ENCODE results near the gene HABP4. TPM values are rescaled to one million over a fixed set of nuclear protein-coding genes. Genes with fewer than 3 reads are reported as not detected.

HABP4 gene
- polyA plus RNA-seq, 1 experiment = 9.2 TPM

DNA sequence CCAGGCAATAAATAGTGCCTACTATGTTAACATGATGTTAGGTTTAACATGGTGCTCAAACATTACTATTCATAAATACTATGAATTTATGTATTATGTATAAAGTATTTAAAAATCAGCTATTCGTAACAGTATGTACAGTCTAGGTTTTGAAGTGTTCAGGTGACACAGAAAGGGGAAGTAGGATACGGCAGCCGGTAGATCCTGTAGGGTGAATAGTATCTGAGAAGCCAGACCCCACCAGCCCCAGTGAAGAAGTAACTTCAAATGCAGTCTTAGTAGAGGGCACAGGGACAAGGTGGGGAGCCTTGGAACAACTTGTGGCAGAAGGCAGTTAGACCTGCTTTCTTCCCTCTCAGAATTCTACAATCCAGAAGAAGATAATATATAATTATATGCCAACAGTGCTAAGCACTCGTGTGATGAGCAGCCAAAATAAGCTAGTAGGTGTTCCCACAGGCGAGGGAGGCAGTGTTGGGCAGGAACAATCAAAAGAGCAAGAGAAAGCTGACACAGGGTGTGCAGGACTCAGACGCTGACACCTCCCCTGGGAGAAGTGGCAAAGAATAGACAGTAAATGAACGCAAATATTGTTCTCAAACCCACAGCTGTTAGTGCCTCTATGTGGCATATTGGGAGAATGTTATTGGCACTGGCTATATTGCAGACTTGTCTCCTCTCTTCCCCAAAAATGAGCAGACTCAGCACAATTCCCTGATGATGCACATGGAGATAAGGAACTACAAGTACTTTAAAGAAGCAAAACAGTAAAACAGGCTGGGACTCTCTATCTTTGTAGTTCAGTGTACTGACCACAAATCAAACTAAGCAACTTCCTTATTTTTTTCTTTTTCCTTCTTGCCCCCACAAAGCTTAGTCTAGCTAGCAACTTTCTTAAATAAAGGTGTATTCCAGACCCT lies 36.4 kb upstream of the HABP4 start:
- no peak overlapping the region for H3K4me3 ChIP-seq (ENCODE audit: low read depth, low read length)
- ChIA-PET POLR2A (no interaction called here), CTCF (interaction anchor here (0.6 to 1.4 kb wide), 3 partner anchors 15 to 54 kb away, joined by 3 to 5 read pairs (median 4); no protein-coding TSS in a partner anchor)
- DNase-seq (ENCODE audit: low read depth) = no peak
- H3K36me3 ChIP-seq (ENCODE audit: control insufficient read depth, insufficient read depth, low read length) = no peaks in the 10 kb centered on the region
- TF ChIP-seq, protein P1, sequence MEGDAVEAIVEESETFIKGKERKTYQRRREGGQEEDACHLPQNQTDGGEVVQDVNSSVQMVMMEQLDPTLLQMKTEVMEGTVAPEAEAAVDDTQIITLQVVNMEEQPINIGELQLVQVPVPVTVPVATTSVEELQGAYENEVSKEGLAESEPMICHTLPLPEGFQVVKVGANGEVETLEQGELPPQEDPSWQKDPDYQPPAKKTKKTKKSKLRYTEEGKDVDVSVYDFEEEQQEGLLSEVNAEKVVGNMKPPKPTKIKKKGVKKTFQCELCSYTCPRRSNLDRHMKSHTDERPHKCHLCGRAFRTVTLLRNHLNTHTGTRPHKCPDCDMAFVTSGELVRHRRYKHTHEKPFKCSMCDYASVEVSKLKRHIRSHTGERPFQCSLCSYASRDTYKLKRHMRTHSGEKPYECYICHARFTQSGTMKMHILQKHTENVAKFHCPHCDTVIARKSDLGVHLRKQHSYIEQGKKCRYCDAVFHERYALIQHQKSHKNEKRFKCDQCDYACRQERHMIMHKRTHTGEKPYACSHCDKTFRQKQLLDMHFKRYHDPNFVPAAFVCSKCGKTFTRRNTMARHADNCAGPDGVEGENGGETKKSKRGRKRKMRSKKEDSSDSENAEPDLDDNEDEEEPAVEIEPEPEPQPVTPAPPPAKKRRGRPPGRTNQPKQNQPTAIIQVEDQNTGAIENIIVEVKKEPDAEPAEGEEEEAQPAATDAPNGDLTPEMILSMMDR (IDR thresholded peaks at IDR 0.05; ENCODE audit: insufficient read depth, low read depth, low read length) = no peak
- H3K27me3 ChIP-seq (ENCODE audit: control insufficient read depth, insufficient read depth, low read length) = no peaks in the 10 kb centered on the region

DNA sequence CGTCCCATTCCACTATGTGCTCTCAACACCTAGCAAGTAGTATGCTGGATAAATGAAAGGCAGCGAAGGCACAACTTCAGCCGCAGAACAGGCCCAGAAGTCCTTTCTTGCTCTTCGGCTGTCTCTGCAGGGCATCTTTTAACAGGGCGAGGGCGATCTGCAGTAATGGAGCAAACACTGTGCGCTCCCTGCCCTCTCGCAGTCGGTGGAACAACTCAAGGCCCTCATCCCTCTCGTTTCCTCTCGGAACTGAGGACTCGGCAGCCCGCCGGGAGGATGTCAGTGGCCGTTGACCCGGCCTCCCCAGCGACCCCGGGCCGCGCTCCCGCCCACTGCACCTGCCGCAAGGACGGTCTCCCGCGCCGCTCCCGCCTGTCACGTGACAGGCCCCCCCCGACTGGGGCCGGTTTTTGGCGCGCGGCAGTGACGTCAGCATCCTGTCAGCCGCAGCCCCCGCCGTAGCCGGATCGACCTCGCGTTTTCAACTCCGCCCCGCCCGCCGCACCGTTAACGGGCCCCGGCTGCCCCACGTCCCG lies 32.9 kb upstream of the HABP4 start:
- Histone ChIP-seq H3K27me3 (ENCODE audit: control insufficient read depth, insufficient read depth, low read length) (no peaks in the 10 kb centered on the region), H3K4me3 (ENCODE audit: low read depth, low read length) (peak overlapping the region; percentile 81), H3K36me3 (ENCODE audit: control insufficient read depth, insufficient read depth, low read length) (no peaks in the 10 kb centered on the region)
- CTCF ChIA-PET = interaction anchor here (1.5 kb wide), 1 partner anchor 89 kb away, joined by 7 read pairs; no protein-coding TSS in a partner anchor
- TF ChIP-seq, protein P1 (IDR thresholded peaks at IDR 0.05; ENCODE audit: insufficient read depth, low read depth, low read length) = peak; percentile 31; the same call in 1 of the 2 replicates
- POLR2A ChIA-PET = no interaction called here
- DNase-seq (ENCODE audit: low read depth) = no peak

DNA sequence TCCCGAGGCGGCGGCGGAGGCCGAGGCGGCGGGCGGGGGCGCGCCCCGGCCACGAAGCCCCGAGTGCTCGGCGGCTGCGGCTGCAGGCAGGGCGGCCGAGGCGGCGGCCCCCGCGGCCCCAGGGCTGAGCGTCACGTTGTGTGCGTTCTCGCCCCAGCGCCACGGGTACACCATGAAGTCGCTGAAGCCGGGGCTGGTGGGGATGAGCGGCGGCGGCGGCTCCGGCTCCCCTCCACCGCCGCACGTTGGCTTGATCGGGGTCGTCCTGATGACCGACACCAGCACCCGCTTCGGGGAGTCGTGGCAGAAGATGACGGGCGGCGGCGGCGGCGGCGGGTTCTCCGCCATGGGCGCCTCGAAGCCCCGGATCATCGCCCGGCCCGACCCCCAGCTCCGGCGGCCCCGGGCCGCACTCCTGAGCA lies 32.3 kb upstream of the HABP4 start:
- DNase-seq (ENCODE audit: low read depth) = no peak
- peak overlapping the region; percentile 81 for H3K4me3 ChIP-seq (ENCODE audit: low read depth, low read length)
- ChIA-PET POLR2A (no interaction called here), CTCF (no interaction called here)
- TF ChIP-seq, protein P1 (IDR thresholded peaks at IDR 0.05; ENCODE audit: insufficient read depth, low read depth, low read length) = no peak
- H3K27me3 ChIP-seq (ENCODE audit: control insufficient read depth, insufficient read depth, low read length) = no peaks in the 10 kb centered on the region
- no peaks in the 10 kb centered on the region for H3K36me3 ChIP-seq (ENCODE audit: control insufficient read depth, insufficient read depth, low read length)

DNA sequence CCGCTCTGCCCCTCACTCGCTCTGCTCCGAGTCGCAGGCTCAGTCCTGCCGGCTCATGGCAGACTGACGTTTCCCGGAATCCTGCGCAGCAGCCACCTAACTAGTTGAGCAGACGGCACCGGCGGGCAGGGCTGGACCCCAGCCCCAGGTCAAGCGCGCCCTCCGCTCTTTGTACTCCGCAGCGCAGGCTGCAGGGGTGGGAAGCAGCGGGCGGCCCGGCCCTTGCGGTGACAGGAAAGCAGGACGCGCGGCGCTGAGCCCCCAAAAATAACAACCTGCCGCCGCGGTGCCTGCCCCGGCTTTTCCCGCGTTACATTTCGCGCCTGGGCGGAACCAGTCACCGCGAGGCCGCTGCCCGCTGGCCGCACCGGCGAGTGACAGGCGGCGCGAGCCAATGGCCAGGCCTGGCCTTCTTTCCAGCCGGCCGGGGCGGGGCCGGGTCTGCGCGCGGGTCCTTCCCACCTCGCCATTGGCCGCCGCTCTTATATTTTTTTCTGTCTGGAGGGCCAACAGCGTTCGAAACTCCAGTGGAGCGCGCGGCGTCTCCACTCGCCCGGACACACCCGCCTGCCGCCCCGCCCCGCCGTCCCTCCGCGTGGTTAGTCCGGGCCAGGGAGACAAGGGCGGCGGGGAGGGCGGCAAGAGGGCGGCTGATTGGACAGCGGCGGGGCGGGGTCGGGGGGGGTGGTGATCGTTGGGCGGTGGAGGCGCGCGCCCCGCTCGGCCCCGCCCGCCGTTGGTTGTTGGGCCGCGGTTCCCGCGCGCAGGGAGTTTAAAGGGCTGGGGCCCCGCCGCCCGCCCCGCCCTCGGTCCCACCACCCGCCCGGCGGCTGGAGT lies 31.7 kb upstream of the HABP4 start, which contains the start of gene ZNF367:
Gene ZNF367, minus strand, starts transcription at position 288 of the 837 bp plus-strand sequence. CDS start 338 bp downstream, outside the sequence.
- DNase-seq (ENCODE audit: low read depth) = peak; percentile 88
- CTCF ChIA-PET = no interaction called here
- POLR2A ChIA-PET = no interaction called here
- no peaks in the 10 kb centered on the region for H3K27me3 ChIP-seq (ENCODE audit: control insufficient read depth, insufficient read depth, low read length)
- H3K4me3 ChIP-seq (ENCODE audit: low read depth, low read length) = peak within 1 kb of the TSS; percentile 82
- TF ChIP-seq, protein P1 (IDR thresholded peaks at IDR 0.05; ENCODE audit: insufficient read depth, low read depth, low read length) = no peak
- no peaks in the 10 kb centered on the region for H3K36me3 ChIP-seq (ENCODE audit: control insufficient read depth, insufficient read depth, low read length)

Measured in BJ (cell line).